ENCODE measurements around the gene PRIM1. TPM values are rescaled to one million over a fixed set of nuclear protein-coding genes. Genes with fewer than 3 reads are reported as not detected.

Gene PRIM1
- polyA plus RNA-seq, 3 donors = 3.6 to 6.3 (median 5.6) TPM

DNA sequence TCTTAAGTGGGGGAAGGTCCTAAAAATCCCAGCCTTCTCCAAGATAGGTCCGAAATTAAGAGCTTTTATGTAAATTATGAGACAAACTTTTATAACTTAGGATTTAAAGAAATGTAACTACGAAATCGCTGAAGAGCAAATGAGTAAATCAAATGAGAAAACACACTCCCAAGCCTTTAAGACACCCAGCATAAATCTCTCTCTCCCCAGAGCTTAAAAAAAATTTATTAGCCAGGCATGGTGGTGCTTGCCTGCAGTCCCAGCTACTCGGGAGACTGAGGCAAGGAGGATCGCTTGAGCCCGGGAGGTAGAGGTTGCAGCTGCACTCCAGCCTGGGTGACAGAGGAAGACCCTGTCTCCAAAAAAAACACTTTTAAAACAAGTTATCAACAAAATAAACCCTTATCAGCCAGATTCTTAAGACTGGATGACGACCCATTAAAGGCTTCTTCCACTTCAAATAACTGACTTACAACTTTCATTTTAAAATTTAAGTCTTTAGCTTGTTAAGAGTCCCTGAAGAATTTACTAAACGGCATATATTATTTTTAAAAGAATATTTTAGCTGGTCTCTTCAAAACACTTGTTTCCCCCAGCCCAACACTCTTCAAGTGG, 67.3 kb downstream of the PRIM1 start:
- no peak for DNase-seq
- Histone ChIP-seq H3K9me3 (replicated peaks in 1 of 2; ENCODE audit: control insufficient read depth in 1 of 2, insufficient read depth in 1 of 2, low read length in 2 of 2) (no peaks in the 10 kb centered on the region), H4K20me1 (ENCODE audit: insufficient read depth, low read length) (peaks cover 63% of the 10 kb centered on the region), H3K27me3 (ENCODE audit: control insufficient read depth in 2 of 2, insufficient read depth in 2 of 2, low read length in 2 of 2) (no peaks in the 10 kb centered on the region), H3K9ac (ENCODE audit: insufficient read depth, low read length, poor library complexity, severe bottlenecking) (peak overlapping the region; percentile 40), H3K4me3 (replicated peaks in 1 of 3; ENCODE audit: low read depth in 2 of 3, low read length in 3 of 3) (peak overlapping the region; percentile 1 to 85 (median 7)), H3K4me2 (replicated peaks; ENCODE audit: extremely low read depth, low read length, poor library complexity, severe bottlenecking) (peak overlapping the region; percentile 69), H3K36me3 (replicated peaks in 1 of 2; ENCODE audit: control insufficient read depth in 1 of 2, insufficient read depth in 2 of 2, low read length in 2 of 2) (peaks cover 9 to 13% of the 10 kb centered on the region in 2 donors), H3K4me1 (ENCODE audit: control insufficient read depth in 1 of 2, insufficient read depth in 2 of 2, low read length in 2 of 2) (peaks cover 47 to 59% of the 10 kb centered on the region in 2 donors), H2AFZ (ENCODE audit: insufficient read depth, low read depth, low read length, poor library complexity, severe bottlenecking) (no peak overlapping the region), H3K27ac (ENCODE audit: low read depth in 1 of 2, low read length in 2 of 2) (peak overlapping the region; percentile 52 to 77), H3K79me2 (ENCODE audit: insufficient read depth, low read length) (peaks cover 80% of the 10 kb centered on the region)
- intact Hi-C loops (cut with micrococcal nuclease) = loop anchor here (5.0 kb wide), 2 partner anchors 38 to 42 kb away; partner anchors contain the start of genes ATP5F1B (in 2 of the 2) and NACA (in 1 of the 2)
- TF ChIP-seq, protein P1, sequence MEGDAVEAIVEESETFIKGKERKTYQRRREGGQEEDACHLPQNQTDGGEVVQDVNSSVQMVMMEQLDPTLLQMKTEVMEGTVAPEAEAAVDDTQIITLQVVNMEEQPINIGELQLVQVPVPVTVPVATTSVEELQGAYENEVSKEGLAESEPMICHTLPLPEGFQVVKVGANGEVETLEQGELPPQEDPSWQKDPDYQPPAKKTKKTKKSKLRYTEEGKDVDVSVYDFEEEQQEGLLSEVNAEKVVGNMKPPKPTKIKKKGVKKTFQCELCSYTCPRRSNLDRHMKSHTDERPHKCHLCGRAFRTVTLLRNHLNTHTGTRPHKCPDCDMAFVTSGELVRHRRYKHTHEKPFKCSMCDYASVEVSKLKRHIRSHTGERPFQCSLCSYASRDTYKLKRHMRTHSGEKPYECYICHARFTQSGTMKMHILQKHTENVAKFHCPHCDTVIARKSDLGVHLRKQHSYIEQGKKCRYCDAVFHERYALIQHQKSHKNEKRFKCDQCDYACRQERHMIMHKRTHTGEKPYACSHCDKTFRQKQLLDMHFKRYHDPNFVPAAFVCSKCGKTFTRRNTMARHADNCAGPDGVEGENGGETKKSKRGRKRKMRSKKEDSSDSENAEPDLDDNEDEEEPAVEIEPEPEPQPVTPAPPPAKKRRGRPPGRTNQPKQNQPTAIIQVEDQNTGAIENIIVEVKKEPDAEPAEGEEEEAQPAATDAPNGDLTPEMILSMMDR (IDR thresholded peaks at IDR 0.05) = no peak
- no CpG with 5 or more reads among the region's 8 CpGs for WGBS (ENCODE audit: insufficient coverage)
- Mint-ChIP-seq H3K27me3 (ENCODE audit: low read depth in 3 of 3) (no peaks in the 10 kb centered on the region), H3K4me3 (peak overlapping the region; percentile 64 to 84), H3K9me3 (peaks cover 0 to 3% (median 0%) of the 10 kb centered on the region in 7 donors), H3K27ac (peak overlapping the region; percentile 84 to 99 (median 89)), H3K36me3 (peaks cover 12 to 36% of the 10 kb centered on the region in 2 donors), H3K4me1 (peaks cover 48% of the 10 kb centered on the region)

DNA sequence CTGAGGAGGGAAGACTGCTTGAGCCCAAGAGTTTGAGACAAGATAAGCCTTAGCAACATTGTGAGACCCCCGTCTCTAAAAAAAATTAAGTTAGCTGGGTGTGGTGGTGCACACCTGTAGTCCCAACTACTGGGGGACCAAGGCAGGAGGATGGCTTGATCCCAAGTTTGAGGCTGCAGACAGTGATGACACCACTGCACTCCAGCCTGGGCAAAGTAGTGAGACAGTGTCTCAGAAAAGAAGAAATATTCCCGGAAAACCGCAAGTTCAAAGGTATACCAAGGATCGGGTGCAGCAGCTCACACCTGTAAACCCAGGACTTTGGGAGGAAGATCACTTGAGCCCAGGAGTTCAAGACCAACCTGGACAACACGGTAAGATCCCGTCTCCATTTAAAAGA, 69.8 kb downstream of the PRIM1 start:
- H3K9ac ChIP-seq (ENCODE audit: insufficient read depth, low read length, poor library complexity, severe bottlenecking) = no peak overlapping the region
- Mint-ChIP-seq H3K9me3 (peaks cover 0 to 2% (median 0%) of the 10 kb centered on the region in 7 donors), H3K4me3 (no peak overlapping the region), H3K27me3 (ENCODE audit: low read depth in 3 of 3) (peaks cover 0 to 2% (median 0%) of the 10 kb centered on the region in 3 donors), H3K4me1 (peaks cover 37% of the 10 kb centered on the region), H3K27ac (peak overlapping the region in 5 of 7 donors; percentile 49 to 86 (median 57)), H3K36me3 (peaks cover 19 to 48% of the 10 kb centered on the region in 2 donors)
- no peak overlapping the region for H2AFZ ChIP-seq (ENCODE audit: insufficient read depth, low read depth, low read length, poor library complexity, severe bottlenecking)
- no peaks in the 10 kb centered on the region for H3K27me3 ChIP-seq (ENCODE audit: control insufficient read depth in 2 of 2, insufficient read depth in 2 of 2, low read length in 2 of 2)
- H3K4me1 ChIP-seq (ENCODE audit: control insufficient read depth in 1 of 2, insufficient read depth in 2 of 2, low read length in 2 of 2) = peaks cover 35 to 43% of the 10 kb centered on the region in 2 donors
- H3K4me2 ChIP-seq (replicated peaks; ENCODE audit: extremely low read depth, low read length, poor library complexity, severe bottlenecking) = no peak overlapping the region
- H4K20me1 ChIP-seq (ENCODE audit: insufficient read depth, low read length) = peaks cover 89% of the 10 kb centered on the region
- H3K4me3 ChIP-seq (replicated peaks in 1 of 3; ENCODE audit: low read depth in 2 of 3, low read length in 3 of 3) = no peak overlapping the region
- peaks cover 100% of the 10 kb centered on the region for H3K79me2 ChIP-seq (ENCODE audit: insufficient read depth, low read length)
- TF ChIP-seq, protein P1 (IDR thresholded peaks at IDR 0.05) = no peak
- no peak for DNase-seq
- peaks cover 12 to 25% of the 10 kb centered on the region in 2 donors for H3K36me3 ChIP-seq (replicated peaks in 1 of 2; ENCODE audit: control insufficient read depth in 1 of 2, insufficient read depth in 2 of 2, low read length in 2 of 2)
- H3K9me3 ChIP-seq (replicated peaks in 1 of 2; ENCODE audit: control insufficient read depth in 1 of 2, insufficient read depth in 1 of 2, low read length in 2 of 2) = no peaks in the 10 kb centered on the region
- intact Hi-C loops (cut with micrococcal nuclease) = no loop called here
- H3K27ac ChIP-seq (ENCODE audit: low read depth in 1 of 2, low read length in 2 of 2) = peak overlapping the region in 1 of 2 donors; percentile 33
- WGBS (ENCODE audit: insufficient coverage) = 94% methylated on average over 3 of the region's 6 CpGs

Other genes starting within 250 kb of the PRIM1 start
- gene RBMS2, start 230.5 kb downstream of the PRIM1 start, polyA plus RNA-seq = 1 to 10 TPM; 5.1 to 8.2 (median 6.5) TPM
- gene BAZ2A, start 122.0 kb downstream of the PRIM1 start, polyA plus RNA-seq = 10 to 100 TPM in 2 of 3 donors, 1 to 10 TPM in 1; 8.9 to 86.0 (median 21.1) TPM
- 1,000 to 10,000 TPM in 2 of 3 donors, 100 to 1,000 TPM in 1; 554 to 1,093 (median 1,038) TPM for gene ATP5F1B, start 106.3 kb downstream of the PRIM1 start, polyA plus RNA-seq
- 100 to 1,000 TPM in 2 of 3 donors, 10 to 100 TPM in 1; 46.1 to 232 (median 187) TPM for gene PTGES3, start 64.0 kb downstream of the PRIM1 start, polyA plus RNA-seq
- 1,000 to 10,000 TPM in 1 of 3 donors, 100 to 1,000 TPM in 2; 797 to 1,102 (median 937) TPM for gene NACA, start 27.0 kb downstream of the PRIM1 start, polyA plus RNA-seq
- gene HSD17B6, start 11.0 kb upstream of the PRIM1 start, polyA plus RNA-seq = under 1 TPM in 1 of 3 donors, not detected in 2; 0.12 TPM
- not detected for gene SDR9C7, start 182.1 kb upstream of the PRIM1 start, polyA plus RNA-seq
- gene RDH16, start 205.3 kb upstream of the PRIM1 start, polyA plus RNA-seq = under 1 TPM in 1 of 3 donors, not detected in 2; 0.47 TPM